Testis (tissue), 2 donors: ENCODE data around the gene ZNF804B.

Source experiments
- POLR2A ChIP-seq: fragments of 450-650 bp; IDR thresholded peaks from one replicate; pipeline ENCODE4 v1.6.1; 2017; ENCODE audit warnings: antibody characterized with exemption, mild to moderate bottlenecking, moderate library complexity
- TF ChIP-seq, protein P1 (sequence below), 3 experiments: fragments of 450-650 bp in 2 of 3; fragments of 200-600 bp in 1 of 3; sonication (generic) in 1 of 3; IDR thresholded peaks; one replicate each; pipeline ENCODE4 v1.5.1; 2016 to 2019; ENCODE audit warnings: antibody characterized with exemption in 3 of 3, mild to moderate bottlenecking in 2 of 3, moderate library complexity in 1 of 3

DNA sequence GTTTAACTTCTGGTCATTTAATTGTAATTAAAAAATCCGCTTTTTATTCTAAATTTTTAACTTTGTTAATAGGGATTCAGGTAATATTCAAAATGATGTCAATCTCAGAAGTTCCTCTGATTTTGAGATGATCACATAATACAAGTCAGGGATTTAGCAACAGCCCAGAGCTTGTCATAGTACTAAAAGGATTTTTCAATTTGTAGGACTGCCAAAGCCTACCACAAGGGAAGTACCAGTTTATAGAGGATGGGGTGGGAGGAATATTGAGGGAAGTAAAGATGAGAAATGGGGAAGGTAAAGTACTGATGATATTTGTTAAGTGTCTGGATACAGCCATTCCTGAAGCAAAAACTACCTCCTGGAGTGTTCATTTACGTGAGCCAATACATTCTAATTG lies 314.3 kb downstream of the ZNF804B start:
- TF ChIP-seq, protein P1, sequence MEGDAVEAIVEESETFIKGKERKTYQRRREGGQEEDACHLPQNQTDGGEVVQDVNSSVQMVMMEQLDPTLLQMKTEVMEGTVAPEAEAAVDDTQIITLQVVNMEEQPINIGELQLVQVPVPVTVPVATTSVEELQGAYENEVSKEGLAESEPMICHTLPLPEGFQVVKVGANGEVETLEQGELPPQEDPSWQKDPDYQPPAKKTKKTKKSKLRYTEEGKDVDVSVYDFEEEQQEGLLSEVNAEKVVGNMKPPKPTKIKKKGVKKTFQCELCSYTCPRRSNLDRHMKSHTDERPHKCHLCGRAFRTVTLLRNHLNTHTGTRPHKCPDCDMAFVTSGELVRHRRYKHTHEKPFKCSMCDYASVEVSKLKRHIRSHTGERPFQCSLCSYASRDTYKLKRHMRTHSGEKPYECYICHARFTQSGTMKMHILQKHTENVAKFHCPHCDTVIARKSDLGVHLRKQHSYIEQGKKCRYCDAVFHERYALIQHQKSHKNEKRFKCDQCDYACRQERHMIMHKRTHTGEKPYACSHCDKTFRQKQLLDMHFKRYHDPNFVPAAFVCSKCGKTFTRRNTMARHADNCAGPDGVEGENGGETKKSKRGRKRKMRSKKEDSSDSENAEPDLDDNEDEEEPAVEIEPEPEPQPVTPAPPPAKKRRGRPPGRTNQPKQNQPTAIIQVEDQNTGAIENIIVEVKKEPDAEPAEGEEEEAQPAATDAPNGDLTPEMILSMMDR (IDR thresholded peaks at IDR 0.05), result no peak
- no peak for TF ChIP-seq POLR2A
